NCI-H1092 treated with DMSO at 0.1 percent for 48 hours (cell line): ENCODE measurements around the gene MBD6.
"Not testable (repeated sequence)": the region's sequence is repeated elsewhere in the genome, so short reads cannot be mapped to it uniquely, and the experiment has no call there.

Experiments
- DNase-seq: peaks from one replicate; lab custom pipeline; 2025; lab: John Stamatoyannopoulos, UW

Gene MBD6

DNA sequence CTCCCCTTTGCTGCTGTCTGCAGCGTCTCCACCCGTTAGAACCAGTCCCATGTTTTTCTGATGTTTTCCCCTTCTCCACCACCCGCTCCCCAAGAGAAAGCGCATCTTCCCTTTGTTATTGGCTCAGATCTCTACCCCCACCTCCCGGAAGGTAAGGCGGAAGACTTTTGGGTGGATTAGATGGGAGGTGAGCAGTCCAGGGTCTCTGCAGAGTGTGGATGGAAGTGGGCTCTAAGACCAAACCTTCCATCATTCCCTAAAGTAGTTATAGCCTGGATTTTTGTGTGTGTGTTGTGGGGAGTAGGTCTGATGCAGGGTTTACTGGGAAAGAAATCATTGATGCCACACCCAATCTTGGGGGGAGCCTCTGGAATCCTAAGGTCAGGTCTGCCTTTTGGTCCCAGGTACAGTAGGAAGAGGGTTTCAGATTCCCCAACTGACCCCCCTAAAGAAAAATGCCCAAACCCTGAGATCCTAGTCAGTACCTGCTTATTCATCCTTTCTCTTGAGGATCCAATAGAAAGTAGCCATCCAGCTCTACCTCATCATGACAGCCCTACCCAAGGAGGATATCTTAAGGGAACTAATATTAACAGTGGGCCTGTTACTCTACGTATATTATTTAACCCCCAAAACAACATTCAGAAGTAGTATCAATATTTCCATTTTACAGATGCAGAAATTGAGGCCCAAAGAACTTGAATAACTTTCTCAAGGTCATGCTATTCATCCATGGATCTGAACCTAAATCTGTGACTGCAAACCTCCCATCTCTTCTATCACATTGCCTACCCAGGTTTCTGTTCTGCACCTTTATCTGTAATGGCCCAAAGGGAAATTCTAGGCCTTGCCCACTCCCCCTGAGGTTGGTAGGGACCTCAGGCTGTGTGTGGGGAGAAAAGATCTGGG lies 28.3 kb downstream of the MBD6 start:
- no peak for DNase-seq

DNA sequence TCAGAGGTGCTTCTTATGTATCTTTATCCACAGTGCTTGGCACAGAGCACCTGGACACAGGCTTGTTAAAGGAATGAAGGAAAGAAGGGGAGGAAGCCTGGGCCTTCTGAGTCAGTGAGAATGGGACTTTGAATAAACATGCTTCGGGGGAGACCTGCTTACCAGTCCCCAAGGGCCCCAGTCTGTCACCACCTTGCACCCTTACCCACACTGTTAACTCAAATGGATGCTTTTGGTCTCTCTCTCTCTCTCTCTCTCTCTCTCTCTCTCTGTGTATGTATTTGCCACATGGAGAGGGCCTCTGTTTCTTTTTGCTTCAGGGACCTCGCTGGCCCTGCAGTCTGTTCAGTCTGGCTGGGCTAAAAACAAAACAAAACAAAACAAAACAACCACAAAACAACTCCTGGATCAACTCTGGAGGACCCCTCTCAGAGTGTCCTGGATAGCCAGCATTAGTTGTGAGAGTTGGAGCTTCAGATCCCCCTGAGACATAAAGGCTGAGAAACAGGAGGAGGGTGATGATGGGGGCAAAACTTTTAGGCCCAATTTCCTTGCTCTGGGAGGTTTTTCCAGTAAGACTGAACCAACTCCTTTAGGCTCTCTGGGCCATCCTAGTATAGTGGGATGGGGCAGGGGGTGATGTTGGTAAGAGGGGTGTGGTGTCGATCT lies 29.1 kb downstream of the MBD6 start:
- DNase-seq: no peak

DNA sequence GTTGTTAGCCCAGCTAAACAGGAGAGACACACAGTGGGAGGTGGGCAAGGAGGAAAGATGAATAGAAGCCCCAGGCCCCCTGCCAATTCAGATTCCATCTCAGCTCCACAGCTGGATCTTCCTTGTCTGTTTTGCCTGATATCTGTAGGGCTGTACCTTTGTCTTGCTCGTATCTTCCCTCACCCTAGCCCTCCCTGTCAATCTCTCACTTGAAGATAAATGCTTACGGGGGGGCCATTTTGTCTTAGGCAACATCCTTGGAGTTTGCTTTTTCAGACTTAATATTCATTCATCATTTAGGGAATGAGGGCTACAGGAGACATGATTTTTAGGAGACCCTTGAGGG lies 29.7 kb downstream of the MBD6 start:
- no peak for DNase-seq

DNA sequence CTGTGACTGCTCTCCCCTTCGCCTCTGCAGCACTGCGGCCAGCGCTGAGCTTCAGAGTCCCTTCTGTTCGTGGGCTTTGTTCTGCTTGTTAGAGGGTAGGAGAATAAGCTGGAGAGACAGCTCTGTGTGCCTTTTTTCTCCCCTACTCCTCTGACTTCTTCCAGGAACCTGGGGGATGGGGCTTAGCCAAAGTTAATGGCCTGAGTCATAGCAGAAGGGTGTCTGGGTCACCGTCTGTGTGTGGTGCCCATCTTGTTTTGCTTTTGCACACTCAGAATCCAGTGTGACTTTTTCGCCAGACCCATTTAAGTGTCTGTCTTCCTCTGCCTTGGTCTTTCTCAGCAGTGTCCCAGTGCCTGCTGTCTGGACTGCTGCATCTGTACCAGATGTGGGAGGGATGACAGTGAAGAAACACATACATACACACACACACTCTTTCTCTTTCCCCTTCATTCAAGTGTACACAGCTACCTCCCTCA lies 30.2 kb downstream of the MBD6 start:
- DNase-seq: no peak

DNA sequence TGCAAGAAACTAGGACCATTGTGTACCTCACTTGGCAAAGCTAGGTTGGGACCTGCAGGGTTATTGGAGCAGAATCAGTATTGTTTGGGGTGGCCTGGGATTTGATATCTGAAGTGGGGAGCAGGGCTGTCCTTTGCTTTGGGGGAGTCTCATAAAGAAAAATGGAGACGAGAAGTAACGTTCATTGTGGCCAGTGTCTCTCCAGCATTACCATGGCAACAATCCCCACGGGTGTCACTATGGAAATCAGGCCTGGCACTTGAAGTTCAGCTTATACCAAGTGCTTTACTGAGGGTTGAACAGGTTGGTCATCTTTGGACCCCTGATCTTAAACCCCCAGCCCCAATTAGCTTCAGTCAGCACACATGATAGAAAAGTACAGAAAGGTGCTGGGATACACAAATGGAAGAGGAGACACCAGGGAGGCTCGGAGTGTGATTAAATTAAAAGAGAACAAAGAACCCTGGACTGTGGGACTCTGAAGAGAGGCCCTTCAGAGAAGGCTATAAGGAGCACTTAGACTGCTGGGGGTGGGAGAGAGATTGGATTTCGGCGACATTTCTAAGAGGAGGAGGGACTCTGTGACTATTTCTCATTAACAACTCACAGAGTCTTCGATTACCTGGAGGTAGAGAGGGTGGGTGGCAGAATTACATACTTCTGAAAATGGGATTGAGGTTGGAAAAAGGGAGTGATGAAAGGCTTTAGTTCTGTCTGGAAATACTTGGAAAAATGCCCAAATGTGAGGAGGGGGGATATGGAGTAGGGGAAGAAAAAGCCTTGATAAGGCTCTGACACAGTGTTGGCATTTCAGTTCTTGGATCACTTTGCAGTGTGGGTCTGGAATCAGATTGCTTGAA lies 30.9 kb downstream of the MBD6 start:
- DNase-seq: peak; percentile 64

DNA sequence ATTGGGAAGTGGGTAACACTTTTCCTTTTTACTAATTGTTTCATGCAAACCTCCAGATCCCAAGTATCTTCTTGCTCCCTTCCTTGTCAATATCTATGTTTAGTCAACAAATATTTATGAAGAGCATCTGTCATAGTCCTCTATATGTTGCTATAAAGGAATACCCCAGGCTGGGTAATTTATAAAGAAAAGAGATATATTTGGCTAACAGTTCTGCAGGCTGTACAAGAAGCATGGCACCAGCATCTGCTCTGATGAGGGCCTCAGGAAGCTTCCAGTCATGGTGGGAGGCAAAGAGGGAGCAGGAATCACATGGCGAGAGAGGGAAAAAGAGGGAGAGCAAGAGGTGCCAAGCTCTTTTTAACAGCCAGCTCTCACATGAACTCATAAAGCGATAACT lies 31.8 kb downstream of the MBD6 start:
- no peak for DNase-seq

DNA sequence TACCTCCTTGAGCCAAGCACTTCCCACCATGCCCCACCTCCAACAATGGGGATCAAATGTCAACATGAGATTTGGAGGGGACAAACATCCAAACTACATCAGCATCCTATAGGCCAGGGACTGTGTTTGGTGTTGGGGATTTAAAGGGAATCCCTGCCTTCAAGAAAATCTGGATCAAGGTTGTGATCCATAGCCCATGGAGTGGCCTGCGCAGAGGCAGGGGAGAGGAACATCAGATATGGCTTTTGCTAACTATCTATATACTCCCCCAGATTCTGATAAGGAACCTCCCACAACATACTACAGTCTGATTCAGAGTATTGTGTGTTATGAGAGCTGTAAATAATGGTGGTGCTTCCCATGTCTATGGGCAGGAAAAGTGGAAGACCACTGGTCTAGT lies 32.3 kb downstream of the MBD6 start:
- no peak for DNase-seq

DNA sequence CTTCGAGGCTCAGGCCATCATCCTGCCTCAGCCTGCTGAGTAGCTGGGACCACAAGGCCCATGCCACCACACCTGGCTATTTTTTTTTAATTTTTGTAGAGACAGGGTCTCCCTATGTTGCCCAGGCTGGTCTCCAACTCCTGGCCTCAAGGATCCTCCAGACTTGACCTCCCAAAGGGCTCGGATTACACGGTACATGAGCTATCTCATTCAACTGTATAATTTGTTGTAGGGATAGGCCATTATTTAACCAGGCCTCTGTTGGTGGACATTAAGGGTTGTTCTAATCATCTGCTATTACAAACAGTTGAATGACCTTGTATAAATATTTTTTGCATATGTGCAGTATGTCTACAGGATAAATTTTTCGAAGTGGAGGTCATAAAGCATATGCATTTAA lies 36.2 kb downstream of the MBD6 start:
- DNase-seq: no peak

DNA sequence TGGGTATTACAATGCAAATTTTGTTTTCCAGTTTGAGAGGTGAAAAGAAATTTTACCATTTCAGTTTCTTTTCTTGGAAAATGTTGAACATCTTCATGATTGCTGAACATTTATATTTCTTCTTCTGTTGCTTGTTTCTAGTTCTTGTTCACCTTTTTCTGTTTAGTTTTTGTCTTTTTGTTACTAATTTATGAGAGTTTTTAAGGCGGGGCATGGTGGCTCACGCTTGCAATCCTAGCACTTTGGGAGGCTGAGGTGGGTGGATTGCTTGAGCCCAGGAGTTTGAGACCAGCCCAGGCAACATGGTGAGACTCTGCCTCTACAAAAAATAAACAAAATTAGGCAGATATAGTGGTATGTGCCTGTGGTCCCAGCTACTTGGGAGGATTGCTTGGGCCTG lies 37.9 kb downstream of the MBD6 start:
- DNase-seq: no peak

DNA sequence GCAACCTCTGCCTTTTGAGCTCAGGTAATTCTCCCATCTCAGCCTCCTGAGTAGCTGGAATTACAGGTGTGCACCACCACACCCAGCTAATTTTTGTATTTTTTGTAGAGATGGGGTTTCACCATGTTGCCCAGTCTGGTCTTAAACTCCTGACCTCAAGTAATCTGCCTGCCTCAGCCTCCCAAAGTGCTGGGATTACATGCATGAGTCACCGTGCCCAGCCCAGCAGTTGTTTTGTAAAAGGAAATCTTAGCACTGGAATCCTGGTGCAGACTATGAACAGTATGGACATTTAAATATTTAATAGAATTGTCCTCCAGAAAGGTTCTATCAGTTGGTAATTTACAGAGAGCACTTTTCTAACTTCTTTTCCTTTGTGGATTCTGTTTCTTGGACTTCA lies 38.5 kb downstream of the MBD6 start:
- not testable (repeated sequence) for DNase-seq

DNA sequence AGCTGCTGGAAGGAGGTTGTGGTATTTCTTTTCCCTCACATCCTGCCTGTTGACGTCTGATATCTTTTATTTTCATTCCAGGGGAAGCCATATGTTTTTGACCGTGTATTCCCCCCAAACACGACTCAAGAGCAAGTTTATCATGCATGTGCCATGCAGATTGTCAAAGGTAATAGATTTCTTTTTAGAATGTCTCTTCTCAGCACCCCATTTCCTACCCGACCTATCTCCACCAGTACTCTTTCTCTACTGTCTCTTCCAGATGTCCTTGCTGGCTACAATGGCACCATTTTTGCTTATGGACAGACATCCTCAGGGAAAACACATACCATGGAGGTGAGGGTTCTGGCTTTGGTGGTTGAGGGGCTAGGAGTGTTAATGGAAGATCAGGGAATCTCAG lies 40.7 kb downstream of the MBD6 start:
- no peak for DNase-seq

DNA sequence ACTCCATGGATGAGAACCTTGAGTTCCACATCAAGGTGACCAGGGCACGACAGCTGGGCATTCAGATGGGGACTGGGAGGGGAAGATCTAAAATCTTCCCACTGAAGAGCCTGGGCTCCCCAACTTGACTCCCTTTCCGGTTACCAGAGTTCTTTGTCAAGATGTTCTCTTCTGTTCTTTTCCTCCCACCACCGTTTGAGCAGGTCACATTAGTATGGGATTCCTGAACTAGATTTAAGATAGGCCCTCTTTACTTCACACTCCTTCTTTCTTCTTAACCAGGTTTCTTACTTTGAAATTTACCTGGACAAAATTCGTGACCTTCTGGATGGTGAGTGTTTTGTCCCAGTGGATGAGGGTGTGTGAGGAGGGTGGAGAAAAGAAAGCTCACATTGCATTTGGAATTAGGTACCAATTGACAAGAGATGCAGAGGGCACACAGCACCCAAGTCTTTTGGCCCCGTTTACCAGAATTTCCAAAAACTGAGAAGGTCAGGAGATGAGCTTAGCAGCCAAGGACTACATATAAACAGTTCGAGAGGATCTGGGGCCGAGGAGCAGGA lies 41.6 kb downstream of the MBD6 start:
- DNase-seq: no peak

DNA sequence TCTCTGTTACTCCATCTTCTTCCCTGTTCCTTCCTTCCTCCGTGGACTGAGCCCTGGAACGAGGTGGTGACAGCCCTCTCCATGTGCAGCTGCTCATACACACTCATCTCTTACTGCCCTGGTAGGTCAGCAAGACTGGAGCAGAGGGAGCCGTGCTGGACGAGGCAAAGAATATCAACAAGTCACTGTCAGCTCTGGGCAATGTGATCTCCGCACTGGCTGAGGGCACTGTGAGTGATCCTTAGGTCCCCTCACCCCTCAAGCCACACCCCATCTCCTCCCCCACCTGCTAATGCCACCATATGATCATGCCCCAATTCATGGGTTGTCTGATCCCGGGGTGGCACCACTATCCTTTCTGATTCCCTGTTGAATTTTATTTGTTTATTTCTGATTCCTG lies 46.2 kb downstream of the MBD6 start:
- DNase-seq: no peak

DNA sequence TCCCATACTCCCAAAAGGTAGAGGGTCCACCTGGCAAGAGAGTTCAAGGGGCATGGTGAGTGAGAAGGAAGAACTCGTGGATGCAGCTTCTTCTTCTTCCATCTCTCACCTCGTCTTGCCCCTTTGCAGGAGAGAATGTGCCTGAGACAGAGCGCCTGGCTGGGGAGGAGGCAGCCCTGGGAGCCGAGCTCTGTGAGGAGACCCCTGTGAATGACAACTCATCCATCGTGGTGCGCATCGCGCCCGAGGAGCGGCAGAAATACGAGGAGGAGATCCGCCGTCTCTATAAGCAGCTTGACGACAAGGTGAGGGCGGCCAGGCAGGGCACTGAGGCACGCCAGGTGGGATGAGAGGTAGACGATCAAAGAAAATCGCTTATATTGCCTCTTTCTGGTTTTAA lies 47.2 kb downstream of the MBD6 start:
- no peak for DNase-seq

DNA sequence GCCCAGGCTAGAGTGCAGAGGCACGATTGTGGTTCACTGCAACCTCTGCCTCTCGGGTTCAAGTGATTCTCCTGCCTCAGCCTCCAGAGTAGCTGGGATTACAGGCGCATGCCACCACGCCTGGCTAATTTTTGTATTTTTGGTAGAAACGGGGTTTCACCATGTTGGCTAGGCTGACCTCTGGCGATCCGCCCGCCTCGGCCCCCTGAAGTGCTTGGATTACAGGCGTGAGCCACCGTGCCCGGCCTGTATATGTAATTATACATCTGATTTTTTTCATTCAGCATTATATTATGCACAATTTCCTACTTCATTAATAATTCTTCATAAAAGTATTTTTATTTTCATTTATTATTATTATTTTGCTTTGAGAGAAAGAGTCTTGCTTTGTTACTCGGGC lies 47.8 kb downstream of the MBD6 start:
- DNase-seq: not testable (repeated sequence)

DNA sequence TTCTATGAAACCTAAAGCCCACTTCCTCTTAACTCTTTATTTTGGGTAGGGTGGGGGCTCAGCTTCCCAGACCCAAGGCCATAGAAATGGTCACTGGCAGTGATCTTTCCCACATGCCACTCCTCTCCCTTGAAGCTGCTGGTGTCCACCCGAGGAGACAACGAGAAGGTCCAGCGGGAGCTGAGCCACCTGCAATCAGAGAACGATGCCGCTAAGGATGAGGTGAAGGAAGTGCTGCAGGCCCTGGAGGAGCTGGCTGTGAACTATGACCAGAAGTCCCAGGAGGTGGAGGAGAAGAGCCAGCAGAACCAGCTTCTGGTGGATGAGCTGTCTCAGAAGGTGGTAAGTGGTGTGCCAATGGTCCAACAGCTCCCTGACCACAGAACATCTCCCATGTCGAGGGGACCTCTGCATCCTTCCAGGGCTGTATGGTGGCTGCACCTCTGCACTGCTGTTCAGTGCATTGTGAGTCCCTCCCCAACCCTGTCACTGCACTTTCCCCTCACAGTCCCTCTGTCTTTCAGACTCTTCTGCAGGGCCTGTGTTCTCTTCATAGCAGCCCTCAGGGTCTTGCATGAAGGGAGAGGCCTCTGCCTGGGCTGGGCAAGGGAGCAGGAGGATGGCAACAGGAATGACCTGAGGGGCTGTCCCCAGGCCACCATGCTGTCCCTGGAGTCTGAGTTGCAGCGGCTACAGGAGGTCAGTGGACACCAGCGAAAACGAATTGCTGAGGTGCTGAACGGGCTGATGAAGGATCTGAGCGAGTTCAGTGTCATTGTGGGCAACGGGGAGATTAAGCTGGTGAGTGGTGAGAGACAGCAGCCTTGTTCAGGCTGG lies 49.5 kb downstream of the MBD6 start:
- no peak for DNase-seq

DNA sequence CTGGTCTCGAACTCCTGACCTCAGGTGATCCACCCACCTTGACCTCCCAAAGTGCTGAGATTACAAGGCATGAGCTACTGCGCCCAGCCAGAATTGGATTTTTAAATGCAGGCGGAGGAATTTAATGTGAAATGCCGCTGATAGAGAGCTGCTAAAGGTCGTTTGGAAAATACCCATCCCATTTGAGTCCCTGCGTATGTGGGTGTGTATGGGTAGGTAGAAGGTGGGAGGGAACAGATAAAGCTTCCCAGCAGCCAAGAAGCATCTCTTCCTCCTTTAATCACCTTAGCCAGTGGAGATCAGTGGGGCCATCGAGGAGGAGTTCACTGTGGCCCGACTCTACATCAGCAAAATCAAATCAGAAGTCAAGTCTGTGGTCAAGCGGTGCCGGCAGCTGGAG lies 52.2 kb downstream of the MBD6 start:
- DNase-seq: no peak

DNA sequence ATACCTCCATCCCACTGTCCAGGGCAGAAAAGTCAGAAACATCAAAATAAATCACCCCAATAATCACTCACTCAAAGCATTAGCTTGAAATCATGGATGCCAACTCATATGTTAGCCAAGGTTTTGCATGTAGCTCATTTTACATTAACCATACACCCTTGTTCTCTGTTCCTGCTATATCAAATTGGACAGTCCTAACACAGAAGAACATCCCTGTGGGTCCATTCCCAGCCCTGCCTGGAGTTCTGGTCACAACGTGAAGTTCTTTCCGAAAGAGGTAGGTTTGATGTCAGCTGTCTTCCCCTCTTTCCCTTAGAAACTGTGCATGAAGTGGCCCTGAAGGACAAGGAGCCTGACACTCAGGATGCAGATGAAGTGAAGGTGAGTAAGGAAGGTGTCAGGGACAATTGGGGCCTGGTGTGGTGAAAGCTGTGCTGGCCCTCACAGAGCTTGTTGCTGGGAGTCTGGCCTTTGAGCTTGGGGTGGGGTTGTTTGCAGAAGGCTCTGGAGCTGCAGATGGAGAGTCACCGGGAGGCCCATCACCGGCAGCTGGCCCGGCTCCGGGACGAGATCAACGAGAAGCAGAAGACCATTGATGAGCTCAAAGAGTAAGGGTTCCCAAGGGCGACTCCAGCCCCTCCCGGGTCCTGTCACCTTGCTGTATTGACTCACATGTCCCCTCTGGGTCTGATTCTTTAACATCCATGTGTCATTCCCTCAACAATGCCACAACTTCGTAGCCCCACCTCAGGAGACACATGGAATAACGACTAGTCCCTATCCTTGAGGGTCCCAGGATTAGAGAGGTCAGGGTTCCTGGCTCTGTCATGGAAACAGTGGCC lies 53.4 kb downstream of the MBD6 start:
- no peak for DNase-seq

DNA sequence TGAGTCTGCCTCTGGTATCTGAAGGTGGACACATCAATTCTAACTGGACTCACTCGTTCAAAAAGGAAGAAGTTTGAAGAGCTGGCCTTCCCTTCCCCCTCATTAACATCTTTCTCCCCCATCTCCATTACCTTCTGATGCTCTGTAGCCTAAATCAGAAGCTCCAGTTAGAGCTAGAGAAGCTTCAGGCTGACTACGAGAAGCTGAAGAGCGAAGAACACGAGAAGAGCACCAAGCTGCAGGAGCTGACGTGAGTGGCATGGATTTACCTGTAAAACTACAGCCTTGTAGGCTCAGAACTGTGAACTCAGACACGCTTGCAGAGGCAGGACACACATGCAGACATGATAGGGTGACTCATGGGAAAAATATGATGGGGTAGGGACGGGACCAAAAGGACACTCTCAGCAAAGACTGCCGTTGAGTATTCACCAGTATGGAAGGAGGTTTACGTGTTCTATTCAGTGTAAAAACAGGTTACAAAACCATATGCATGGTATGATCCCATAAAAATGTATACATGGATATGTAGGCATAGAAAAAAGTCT lies 54.1 kb downstream of the MBD6 start:
- no peak for DNase-seq
